SH-SY5Y (cell line): ENCODE results near the gene PLAC9.

Experiments used
- GATA2 ChIP-seq: IDR thresholded peaks from 2 replicates; pipeline ENCODE4 v1.6.1; 2011; ENCODE audit warnings: mild to moderate bottlenecking, low read depth, low read length
- GATA3 ChIP-seq: IDR thresholded peaks from 2 replicates; pipeline ENCODE4 v1.6.1; 2011; ENCODE audit warnings: low read depth, mild to moderate bottlenecking, low read length, moderate library complexity

- TF ChIP-seq GATA2 (no peak), GATA3 (no peak)
These were observed 20.9 kb downstream of the PLAC9 start for GRCh38 chr10:80153460-80153859.
